Measurements from ENCODE around the gene NLGN1. TPM values are rescaled to one million over a fixed set of nuclear protein-coding genes. Genes with fewer than 3 reads are reported as not detected.
"Not testable (repeated sequence)": the region's sequence is repeated elsewhere in the genome, so short reads cannot be mapped to it uniquely, and the experiment has no call there.

Gene NLGN1
- total RNA-seq, 2 experiments from 2014 or later: not detected

- no peaks in the 10 kb centered on the region for H3K4me1 Mint-ChIP-seq
- H3K27ac Mint-ChIP-seq: no peak overlapping the region
- H3K9me3 Mint-ChIP-seq: no peaks in the 10 kb centered on the region
- H3K4me3 Mint-ChIP-seq: no peak overlapping the region
- peaks cover 38% of the 10 kb centered on the region for H3K27me3 Mint-ChIP-seq
- H3K36me3 Mint-ChIP-seq: no peaks in the 10 kb centered on the region
- no peak for DNase-seq
Observed at GRCh38 chr3:173403376-173403775, 5.8 kb downstream of the NLGN1 start.

- Mint-ChIP-seq H3K36me3 (no peaks in the 10 kb centered on the region), H3K9me3 (no peaks in the 10 kb centered on the region), H3K4me1 (no peaks in the 10 kb centered on the region), H3K4me3 (no peak overlapping the region), H3K27me3 (peaks cover 30% of the 10 kb centered on the region), H3K27ac (no peak overlapping the region)
- no peak for DNase-seq
Observed at GRCh38 chr3:173404156-173404555, 6.6 kb downstream of the NLGN1 start.

- Mint-ChIP-seq H3K9me3 (no peaks in the 10 kb centered on the region), H3K27ac (no peak overlapping the region), H3K36me3 (no peaks in the 10 kb centered on the region), H3K4me3 (no peak overlapping the region), H3K27me3 (peaks cover 5% of the 10 kb centered on the region), H3K4me1 (no peaks in the 10 kb centered on the region)
- no peak for DNase-seq
Observed at GRCh38 chr3:173410436-173410835, 12.9 kb downstream of the NLGN1 start.

- Mint-ChIP-seq H3K9me3 (no peaks in the 10 kb centered on the region), H3K36me3 (no peaks in the 10 kb centered on the region), H3K4me1 (no peaks in the 10 kb centered on the region), H3K4me3 (no peak overlapping the region), H3K27ac (no peak overlapping the region), H3K27me3 (peaks cover 5% of the 10 kb centered on the region)
- no peak for DNase-seq
Observed at GRCh38 chr3:173410849-173411248, 13.3 kb downstream of the NLGN1 start.

- H3K27me3 Mint-ChIP-seq: peaks cover 5% of the 10 kb centered on the region
- no peaks in the 10 kb centered on the region for H3K4me1 Mint-ChIP-seq
- H3K27ac Mint-ChIP-seq: no peak overlapping the region
- DNase-seq: no peak
- H3K9me3 Mint-ChIP-seq: no peaks in the 10 kb centered on the region
- no peaks in the 10 kb centered on the region for H3K36me3 Mint-ChIP-seq
- H3K4me3 Mint-ChIP-seq: no peak overlapping the region
Observed at GRCh38 chr3:173411375-173411973, 13.9 kb downstream of the NLGN1 start.

GRCh38 chr3:173416070-173416469 lies 18.5 kb downstream of the NLGN1 start:
- no peaks in the 10 kb centered on the region for H3K27me3 Mint-ChIP-seq
- DNase-seq: no peak
- H3K4me1 Mint-ChIP-seq: no peaks in the 10 kb centered on the region
- no peaks in the 10 kb centered on the region for H3K36me3 Mint-ChIP-seq
- no peak overlapping the region for H3K27ac Mint-ChIP-seq
- H3K4me3 Mint-ChIP-seq: no peak overlapping the region
- H3K9me3 Mint-ChIP-seq: no peaks in the 10 kb centered on the region

GRCh38 chr3:173429076-173429475 lies 31.5 kb downstream of the NLGN1 start:
- Mint-ChIP-seq H3K4me3 (no peak overlapping the region), H3K36me3 (no peaks in the 10 kb centered on the region), H3K4me1 (no peaks in the 10 kb centered on the region), H3K27ac (no peak overlapping the region), H3K27me3 (no peaks in the 10 kb centered on the region), H3K9me3 (peaks cover 21% of the 10 kb centered on the region)
- DNase-seq: no peak

- H3K27ac Mint-ChIP-seq: no peak overlapping the region
- no peak overlapping the region for H3K4me3 Mint-ChIP-seq
- no peaks in the 10 kb centered on the region for H3K27me3 Mint-ChIP-seq
- H3K9me3 Mint-ChIP-seq: peaks cover 21% of the 10 kb centered on the region
- H3K4me1 Mint-ChIP-seq: no peaks in the 10 kb centered on the region
- H3K36me3 Mint-ChIP-seq: no peaks in the 10 kb centered on the region
- DNase-seq: no peak
Observed at GRCh38 chr3:173429527-173429926, 32.0 kb downstream of the NLGN1 start.

GRCh38 chr3:173430576-173430975 lies 33.0 kb downstream of the NLGN1 start:
- Mint-ChIP-seq H3K9me3 (peaks cover 21% of the 10 kb centered on the region), H3K4me1 (no peaks in the 10 kb centered on the region), H3K27me3 (no peaks in the 10 kb centered on the region), H3K27ac (no peak overlapping the region), H3K36me3 (no peaks in the 10 kb centered on the region), H3K4me3 (no peak overlapping the region)
- DNase-seq: no peak

GRCh38 chr3:173439004-173439403 lies 41.5 kb downstream of the NLGN1 start:
- Mint-ChIP-seq H3K4me3 (no peak overlapping the region), H3K9me3 (no peaks in the 10 kb centered on the region), H3K36me3 (no peaks in the 10 kb centered on the region), H3K4me1 (no peaks in the 10 kb centered on the region), H3K27ac (no peak overlapping the region), H3K27me3 (no peaks in the 10 kb centered on the region)
- no peak for DNase-seq

- DNase-seq: no peak
- Mint-ChIP-seq H3K27me3 (no peaks in the 10 kb centered on the region), H3K27ac (no peak overlapping the region), H3K9me3 (no peaks in the 10 kb centered on the region), H3K4me3 (no peak overlapping the region), H3K36me3 (no peaks in the 10 kb centered on the region), H3K4me1 (no peaks in the 10 kb centered on the region)
Observed at GRCh38 chr3:173440514-173440913, 43.0 kb downstream of the NLGN1 start.

GRCh38 chr3:173451561-173451960 lies 54.0 kb downstream of the NLGN1 start:
- H3K4me3 Mint-ChIP-seq, H3K9me3 Mint-ChIP-seq, H3K27ac Mint-ChIP-seq, H3K36me3 Mint-ChIP-seq, DNase-seq, H3K4me1 Mint-ChIP-seq, H3K27me3 Mint-ChIP-seq: not testable (repeated sequence)

- H3K4me1 Mint-ChIP-seq: no peaks in the 10 kb centered on the region
- no peak for DNase-seq
- no peaks in the 10 kb centered on the region for H3K27me3 Mint-ChIP-seq
- no peaks in the 10 kb centered on the region for H3K9me3 Mint-ChIP-seq
- H3K36me3 Mint-ChIP-seq: no peaks in the 10 kb centered on the region
- no peak overlapping the region for H3K27ac Mint-ChIP-seq
- no peak overlapping the region for H3K4me3 Mint-ChIP-seq
Observed at GRCh38 chr3:173463250-173463649, 65.7 kb downstream of the NLGN1 start.

- DNase-seq: no peak
- Mint-ChIP-seq H3K27me3 (no peaks in the 10 kb centered on the region), H3K9me3 (no peaks in the 10 kb centered on the region), H3K4me3 (no peak overlapping the region), H3K4me1 (no peaks in the 10 kb centered on the region), H3K27ac (no peak overlapping the region), H3K36me3 (no peaks in the 10 kb centered on the region)
Observed at GRCh38 chr3:173465112-173465511, 67.6 kb downstream of the NLGN1 start.

- Mint-ChIP-seq H3K27me3 (no peaks in the 10 kb centered on the region), H3K4me3 (no peak overlapping the region), H3K36me3 (no peaks in the 10 kb centered on the region), H3K27ac (no peak overlapping the region), H3K9me3 (no peaks in the 10 kb centered on the region), H3K4me1 (no peaks in the 10 kb centered on the region)
- no peak for DNase-seq
Observed at GRCh38 chr3:173465898-173466678, 68.5 kb downstream of the NLGN1 start.

GRCh38 chr3:173467501-173467900 lies 70.0 kb downstream of the NLGN1 start:
- no peaks in the 10 kb centered on the region for H3K9me3 Mint-ChIP-seq
- no peaks in the 10 kb centered on the region for H3K36me3 Mint-ChIP-seq
- DNase-seq: no peak
- no peak overlapping the region for H3K27ac Mint-ChIP-seq
- H3K4me3 Mint-ChIP-seq: no peak overlapping the region
- H3K27me3 Mint-ChIP-seq: no peaks in the 10 kb centered on the region
- H3K4me1 Mint-ChIP-seq: no peaks in the 10 kb centered on the region
